COLO829 (cell line): Measurements from ENCODE around the gene FICD.

Source experiments
- DNase-seq: peaks from one replicate; pipeline ENCODE4 v3.0.0; 2012; ENCODE audit warnings: low spot score

Gene FICD

DNA sequence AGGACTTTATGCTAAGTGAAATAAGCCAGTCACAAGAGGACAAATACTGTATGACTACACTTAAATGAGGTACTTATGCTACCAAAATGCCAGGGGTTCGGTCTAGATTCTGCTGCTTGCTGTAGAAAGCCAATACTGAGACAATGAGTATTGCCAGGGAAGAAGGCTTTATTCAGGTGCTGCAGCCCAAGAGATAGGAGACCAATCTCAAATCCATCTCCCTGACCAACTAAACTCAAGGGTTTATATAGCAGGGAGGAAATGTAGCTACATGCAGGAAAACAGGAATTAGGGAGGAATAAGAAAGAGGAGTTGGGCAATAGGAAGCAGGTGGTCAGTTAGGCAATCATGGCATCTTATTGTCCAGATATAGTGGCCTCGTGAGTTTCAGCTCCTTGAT lies 12.2 kb upstream of the FICD start:
- no peak for DNase-seq

DNA sequence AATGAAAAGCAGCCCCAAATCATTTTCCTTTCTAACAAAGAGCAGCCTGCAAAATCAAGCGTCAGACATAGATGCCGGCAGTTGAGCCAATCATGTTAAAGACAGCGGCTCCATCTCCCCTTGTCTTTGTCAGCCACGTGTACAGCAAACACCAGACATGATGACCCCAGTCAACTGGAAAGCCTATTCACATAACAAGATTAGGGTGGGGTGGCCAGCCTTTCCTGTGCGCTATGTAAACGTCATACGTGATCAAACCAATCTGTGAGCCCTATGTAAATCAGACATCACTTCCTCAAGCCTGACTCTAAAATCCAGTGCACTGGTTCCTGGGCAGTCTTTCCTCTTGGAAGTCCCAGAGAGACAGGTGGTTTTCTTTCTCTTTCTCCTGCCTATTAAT lies 9.9 kb upstream of the FICD start:
- DNase-seq: no peak

DNA sequence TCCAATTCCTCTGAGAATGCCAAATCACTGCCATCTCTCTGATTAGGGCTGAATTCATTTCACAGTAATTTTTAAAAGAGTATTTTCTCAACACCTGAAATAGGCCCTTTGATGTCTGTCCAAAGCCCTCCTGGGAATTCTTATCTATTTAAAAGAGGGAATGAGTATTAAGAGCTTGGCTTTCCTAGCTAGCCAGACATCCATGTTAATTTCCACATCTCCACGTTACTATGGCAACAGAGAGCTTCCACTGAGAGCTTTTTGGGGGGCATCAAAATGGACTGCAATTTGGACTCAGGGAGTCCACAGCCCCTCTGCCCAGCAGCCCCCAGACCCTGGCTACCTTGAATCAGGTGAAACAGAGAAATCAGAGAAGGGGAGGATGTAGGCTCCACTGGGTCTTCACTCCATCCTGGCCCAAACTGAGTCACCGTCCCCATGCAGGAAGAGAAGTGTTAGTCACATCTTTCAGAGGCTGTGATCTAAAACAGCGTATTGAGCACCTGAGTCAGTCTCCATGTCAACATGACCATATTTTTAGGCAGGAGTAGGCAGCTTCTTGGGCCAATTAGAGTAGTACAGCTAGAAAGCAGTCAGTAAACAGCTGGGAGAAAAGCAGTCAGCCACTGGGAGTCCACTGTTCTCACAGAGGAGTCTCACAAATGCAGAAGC lies 7.0 kb upstream of the FICD start:
- no peak for DNase-seq

DNA sequence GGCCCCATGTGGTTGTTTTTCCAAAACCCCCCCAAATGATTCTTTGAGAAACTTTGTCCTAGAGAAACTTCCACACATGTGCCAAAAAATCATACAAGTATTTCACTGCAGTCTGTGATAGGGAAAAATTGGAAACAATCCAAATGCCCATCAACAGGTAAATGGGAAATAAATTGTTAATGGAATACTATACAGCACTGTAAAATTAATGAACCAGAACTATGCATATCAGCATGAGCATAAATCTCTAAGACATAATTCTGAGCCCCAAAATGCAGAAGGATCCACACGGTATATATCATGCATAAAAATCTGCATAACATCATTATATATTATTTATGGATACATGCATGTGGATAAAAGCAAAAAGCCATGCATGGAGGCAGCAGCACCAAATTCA lies 5.3 kb upstream of the FICD start:
- DNase-seq: no peak

DNA sequence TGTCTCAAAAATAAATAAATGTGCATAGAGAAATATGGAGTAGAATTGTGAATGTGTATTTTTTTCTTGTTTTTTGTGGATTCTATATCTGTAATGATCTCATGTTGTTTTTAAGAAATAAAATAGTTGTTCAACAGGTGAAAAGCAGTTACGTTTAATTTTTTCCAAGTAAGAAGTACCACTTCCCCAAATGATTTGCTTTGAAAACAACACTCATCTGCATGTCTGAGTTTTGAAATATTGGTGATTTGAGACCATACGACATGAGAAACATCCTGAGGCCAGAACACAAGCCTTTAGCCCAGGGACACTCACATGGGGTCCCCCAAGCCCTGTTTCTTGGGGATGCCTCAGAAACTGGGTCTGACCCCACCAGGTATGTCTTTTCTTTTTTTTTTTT lies 4.2 kb upstream of the FICD start:
- no peak for DNase-seq

DNA sequence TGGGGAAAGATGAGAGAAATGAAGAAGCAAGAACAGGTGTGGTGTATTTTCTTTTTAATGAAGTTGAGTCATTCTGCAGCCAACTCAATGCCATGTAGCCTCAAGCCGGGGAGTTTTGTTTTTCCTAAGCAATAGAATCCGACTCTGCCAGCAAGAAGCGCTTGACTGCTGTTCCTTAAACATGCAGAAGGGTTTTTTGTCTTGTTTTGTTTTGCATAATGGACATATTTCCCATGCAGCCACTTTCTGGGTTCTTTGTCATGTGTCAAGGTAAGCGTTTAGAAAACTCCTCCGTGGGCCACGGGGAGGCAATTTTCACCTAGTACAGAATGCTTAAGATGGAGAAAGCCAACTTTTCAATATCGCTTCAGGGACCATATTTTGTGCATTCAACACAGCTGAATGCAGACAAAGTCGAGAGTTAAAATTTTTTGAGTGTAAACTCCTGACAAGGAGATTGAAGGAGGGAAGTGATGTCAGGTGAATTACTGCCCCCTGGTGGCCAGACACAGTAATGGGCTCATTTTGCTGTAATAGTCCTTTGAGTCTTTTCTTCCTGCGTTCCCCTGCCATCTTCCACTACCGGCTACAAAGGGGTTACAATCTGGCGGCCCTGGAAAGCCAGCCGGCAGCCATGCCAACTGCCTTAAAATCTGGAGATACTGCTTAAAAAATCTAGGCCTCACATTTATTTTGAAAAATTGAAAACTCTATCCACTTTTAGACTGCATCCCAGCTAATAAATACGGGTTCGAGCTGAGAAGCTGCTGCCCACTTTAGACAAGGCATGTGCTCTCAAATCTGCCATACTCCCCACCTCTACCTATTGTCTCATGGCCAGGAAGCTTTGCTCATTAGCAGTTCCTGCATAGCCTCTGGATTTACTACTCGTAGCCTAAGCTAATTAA lies 3.2 kb upstream of the FICD start:
- peak; percentile 78 for DNase-seq

DNA sequence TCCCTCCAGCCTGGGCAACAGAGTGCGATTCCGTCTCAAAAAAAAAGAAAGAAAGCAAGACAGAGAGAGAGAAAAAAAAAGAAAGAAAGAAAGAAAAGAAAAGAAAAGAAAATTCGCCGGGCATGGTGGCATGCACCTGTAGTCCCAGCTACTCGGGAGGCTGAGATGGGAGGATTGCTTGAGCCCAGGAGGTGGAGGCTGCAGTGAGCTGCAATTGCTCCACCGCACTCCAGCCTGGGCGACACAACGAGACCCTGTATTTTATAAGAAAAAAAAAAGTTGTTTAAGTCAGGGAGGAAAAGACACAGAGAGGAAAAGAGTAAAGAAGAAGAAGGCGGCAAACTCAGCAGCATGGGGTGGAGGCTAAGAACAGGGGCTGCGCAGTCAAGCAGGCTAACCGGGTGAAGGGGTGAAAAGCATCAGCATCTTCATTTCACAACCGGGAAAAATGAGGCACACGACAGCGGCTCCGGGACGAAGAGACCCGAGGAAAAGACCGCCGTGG lies 557 bp upstream of the FICD start:
- DNase-seq: no peak

DNA sequence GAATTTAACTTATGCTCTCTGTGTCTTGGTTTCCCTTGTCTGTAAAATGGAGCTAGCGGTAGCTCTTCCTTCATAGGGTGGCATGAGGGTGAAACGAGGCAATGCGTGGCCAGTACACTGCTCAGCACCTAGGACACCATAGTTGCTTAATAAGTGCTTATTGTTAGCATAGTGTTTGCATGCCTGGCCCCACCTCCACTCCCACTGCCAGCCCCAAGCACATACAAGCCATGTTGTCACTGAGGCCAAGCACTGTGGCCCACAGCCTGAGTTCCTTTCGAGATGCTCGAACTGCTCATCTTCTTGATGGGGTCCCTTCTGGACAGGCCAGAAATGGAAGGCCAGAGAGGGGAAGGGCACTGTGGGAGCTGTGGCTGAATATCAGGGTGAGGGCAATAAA lies 839 bp downstream of the FICD start:
- no peak for DNase-seq

DNA sequence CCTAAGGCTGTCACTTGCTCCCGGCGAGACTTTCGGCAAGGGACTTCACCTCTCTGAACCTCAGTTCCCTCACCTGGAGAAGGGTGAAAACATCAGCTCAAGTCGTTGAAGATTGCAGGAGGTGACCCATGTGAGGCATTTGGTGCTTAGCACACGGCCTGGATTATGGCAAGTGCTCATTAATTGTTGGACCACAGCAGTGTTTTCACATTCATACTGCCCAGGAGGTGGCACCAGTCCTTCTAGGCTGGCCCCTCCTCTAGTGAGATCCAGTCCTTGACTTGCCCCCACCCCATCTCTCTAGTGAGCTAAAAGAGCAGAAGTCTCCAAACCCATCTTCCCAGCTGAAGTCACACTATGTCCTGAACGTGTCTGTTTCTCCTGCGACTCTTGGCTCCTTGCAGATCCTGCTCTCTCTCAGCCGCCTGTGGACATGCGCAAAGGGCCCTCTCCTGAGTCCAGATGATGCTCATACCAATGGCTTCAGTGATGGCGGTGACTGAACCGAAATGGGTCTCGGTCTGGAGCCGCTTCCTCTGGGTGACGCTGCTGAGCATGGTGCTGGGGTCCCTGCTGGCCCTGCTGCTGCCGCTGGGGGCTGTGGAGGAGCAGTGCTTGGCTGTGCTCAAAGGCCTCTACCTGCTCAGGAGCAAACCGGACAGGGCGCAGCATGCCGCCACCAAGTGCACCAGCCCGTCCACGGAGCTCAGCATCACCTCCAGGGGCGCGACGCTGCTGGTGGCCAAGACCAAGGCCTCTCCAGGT lies 1.6 kb downstream of the FICD start:
- no peak for DNase-seq

DNA sequence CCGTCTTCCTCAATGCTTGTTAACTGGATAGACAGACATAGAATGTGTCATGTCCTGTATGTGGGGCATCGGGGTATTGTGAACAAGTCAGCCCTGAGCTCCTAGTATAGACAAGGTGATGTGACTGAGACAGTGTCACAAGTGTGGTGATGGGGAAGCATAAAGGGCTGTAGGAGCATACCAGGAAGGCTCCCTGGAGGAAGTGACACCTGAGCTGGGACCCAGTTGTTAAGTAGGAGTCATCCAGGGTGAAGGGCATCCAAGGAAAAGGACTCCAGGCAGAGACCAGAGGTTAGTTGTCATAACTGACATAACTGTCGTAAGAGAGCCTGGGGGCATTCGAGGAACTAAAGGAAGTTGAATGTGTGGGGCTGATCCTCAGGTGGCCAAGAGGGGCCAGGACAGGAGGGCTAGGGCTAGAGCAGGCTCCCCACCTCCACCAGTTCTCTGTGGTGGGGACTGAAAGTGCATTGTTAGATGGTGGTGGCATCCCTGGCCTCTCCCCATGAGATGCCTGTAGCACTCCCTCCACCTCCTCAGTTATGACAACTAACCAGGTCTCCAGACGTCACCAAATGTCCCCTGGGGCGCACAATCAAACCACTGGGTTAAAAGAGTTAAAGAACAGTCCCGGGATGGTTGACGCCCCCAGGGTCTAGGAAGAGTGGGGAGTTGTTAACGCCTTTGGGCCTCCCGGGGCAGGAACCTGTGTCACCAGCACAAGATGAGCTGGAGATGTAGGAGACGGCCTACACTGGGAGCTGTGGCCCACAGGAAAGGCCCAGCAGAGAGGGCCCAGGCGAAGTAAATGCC lies 2.4 kb downstream of the FICD start:
- no peak for DNase-seq

DNA sequence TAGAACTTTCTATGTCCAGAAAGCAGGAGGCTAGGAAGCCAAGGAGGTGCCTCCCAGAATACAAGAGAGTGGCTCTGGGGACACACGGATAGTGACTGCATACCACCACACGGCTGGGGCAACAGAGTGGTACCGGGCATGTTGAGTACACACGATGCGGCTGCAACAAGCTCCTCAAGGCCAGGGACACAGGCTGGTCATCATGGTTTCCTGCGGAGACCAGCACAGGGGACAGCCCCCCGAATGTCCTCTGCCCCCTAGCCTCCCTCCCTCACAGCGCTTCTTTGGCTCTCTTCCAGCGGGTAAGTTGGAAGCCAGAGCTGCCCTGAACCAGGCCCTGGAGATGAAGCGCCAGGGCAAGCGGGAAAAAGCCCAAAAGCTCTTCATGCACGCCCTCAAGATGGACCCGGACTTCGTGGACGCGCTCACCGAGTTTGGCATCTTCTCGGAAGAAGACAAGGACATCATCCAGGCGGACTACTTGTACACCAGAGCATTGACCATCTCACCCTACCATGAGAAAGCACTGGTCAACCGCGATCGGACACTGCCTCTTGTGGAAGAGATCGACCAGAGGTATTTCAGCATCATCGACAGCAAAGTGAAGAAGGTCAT lies 3.1 kb downstream of the FICD start:
- DNase-seq: no peak

DNA sequence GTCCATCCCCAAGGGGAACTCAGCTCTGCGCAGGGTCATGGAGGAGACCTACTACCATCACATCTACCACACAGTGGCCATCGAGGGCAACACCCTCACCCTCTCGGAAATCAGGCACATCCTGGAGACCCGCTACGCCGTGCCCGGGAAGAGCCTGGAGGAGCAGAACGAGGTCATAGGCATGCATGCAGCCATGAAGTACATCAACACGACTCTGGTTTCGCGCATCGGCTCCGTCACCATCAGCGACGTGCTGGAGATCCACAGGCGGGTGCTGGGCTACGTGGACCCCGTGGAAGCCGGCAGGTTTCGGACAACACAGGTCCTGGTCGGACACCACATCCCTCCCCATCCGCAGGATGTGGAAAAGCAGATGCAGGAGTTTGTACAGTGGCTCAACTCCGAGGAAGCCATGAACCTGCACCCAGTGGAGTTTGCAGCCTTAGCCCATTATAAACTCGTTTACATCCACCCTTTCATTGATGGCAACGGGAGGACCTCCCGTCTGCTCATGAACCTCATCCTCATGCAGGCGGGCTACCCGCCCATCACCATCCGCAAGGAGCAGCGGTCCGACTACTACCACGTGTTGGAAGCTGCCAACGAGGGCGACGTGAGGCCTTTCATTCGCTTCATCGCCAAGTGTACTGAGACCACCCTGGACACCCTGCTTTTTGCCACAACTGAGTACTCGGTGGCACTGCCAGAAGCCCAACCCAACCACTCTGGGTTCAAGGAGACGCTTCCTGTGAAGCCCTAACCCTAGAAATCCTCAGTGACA lies 3.8 kb downstream of the FICD start:
- no peak for DNase-seq

DNA sequence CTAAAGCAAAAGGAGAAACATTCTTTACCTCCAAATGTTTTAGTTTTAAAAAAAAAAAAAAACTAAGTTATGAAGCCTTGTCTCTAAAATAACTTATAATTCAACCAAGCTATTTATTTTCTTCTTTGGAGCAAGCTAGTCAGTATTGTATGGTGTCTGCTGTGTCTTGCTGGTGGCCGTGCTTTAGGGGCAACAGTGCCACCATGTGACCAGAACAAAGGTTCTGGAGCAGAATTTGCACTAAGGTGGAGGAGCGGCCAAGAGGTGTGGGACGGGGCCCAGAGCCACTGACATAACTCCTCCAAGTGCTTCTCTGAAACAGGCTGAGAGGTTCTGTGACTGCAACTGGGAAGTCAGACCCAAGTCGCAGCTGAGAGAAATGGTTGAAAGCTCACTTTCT lies 4.5 kb downstream of the FICD start:
- DNase-seq: no peak

DNA sequence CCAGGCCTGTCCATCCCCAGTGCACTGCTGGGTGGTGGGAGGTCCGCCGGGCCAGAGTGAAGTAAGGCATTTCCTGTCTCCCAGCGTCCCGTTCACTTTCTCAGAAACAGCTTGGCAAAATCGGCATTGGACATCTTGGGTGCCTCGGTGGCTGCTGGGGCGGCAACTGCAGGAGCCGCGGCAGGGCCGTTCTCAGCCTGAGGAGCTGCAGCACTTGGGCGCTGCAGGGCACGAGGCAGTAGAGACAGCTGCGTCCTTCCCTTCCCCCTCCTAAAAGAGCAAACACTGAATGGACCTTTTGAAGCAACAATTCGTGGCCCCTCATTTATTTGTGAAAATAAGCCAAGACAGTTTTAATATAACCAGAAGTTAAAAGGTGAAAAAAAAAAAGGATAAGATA lies 8.3 kb downstream of the FICD start:
- no peak for DNase-seq

DNA sequence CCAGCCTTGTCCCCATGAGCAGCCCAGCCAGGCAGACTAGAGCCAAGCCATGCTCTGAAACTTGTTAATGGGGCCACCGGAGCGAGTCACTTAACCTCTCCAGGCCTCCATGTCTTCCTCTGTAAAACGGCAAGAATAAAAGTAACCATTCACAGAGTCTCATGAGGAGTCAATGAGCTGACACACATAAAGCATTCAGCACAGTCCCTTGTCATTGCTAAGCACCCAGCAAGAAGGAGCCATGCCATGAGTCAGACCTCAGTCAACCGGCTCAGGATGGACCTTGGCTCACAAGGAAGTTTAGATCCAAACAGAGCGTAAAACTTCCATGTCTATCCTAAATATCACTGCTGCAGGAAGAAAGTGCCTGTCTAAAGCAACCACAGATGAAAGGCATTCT lies 10.6 kb downstream of the FICD start:
- DNase-seq: peak; percentile 54

DNA sequence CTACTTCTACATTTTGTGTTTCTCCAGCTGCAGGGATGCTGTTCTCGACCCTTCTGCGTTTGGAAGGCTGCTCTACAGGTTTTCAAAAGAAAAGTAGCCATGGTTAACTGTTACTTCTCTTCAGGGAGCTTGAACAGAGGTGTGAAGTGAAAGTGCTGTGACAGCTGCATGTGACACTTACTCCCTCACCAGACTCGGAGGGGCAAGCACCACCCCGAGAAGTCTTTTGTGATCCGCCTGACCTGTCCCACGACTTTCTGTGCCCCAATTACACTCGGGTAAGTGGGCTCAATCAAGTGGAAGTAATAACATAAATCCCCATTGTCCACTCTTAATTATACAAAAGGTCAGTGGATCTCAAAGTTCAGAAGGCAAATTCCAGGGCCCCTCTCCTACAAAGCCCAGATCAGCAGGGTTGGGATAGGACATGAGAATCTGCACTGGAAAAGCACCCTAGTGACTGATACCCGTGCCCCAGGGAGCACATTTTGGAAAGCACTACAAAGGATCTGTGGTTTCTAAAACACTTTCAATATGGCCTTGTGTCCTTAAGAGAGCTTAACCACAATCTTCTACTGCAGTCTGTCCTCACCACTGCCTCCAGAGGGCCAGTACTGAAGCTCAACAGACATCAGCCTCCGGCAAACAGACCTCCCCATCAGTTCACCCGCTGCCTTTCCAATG lies 11.5 kb downstream of the FICD start:
- no peak for DNase-seq

DNA sequence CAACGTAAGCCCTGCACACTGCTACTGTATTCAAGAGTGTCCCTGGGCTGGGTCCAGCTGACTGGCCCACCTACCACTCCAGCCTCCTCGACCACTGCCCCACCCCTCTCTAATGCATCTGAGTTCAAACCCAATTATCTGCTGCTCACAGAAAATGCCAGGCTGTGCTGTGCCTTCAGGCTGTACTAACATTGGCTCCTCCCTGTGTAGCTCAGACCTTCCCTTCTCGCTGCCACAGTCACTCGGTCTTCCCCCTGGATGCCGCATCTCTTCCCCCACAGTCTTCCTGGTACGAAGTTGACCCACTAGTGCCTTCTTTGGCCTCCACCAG lies 12.1 kb downstream of the FICD start:
- DNase-seq: no peak

DNA sequence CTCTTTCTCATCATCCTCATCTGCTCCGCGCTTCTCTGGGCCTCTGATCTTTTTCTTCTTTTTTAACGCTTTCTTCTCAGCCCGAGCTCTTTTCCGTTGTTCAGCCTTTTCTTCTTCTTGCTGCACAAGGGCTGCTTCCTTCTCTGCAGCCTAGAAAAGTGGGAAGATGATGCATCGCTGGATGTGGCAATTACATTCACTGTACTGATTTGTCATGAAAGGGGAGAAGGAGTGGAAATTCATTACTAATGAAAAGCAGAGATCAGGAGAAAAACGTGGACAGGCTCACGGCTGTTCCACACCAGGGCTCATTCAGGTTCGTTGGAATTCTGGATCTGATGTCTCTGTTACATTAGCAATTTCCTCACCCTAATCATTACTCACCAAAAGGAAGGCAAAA lies 15.1 kb downstream of the FICD start:
- no peak for DNase-seq

DNA sequence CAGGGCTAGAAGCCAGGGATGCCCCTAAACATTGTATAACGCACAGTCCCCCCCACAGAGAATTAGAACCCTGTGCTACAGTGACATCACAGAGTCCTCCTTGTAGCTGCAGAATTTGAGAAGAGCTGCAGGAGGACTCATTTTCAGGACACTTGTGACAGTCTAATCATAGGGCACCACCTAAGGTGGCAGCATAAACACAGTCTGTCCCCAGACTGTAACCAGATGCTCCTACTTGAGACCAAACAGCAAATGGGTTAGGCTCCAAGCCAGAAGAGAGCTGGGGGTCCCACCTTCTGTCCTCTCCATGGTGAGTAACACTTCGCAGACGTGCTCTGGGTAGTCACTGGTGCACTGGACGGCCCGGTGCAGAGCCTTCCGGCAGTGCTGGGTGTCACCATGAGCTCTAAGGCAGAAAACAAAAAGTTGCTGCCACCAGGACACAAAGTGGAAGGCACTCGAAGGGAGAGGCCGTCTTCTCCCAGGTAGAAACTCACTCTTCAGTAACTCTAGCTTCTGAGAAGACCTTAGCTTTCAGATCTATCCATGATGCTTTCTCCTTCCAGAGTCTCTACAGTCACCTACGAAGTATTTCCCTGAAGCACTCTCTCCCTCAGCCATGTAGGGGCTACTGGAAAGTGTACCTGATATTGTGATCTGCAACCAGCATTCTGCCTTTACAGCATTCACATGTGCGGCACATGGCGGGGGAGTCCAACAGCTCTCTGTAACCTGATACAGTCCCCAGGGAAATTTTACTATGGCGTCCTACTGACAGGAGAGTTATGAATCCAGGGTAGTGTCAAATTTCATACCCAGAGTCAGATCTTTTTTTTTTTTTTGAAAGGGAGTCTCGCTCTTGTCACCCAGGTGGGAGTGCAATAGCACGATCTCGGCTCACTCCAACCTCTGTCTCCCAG lies 17.1 kb downstream of the FICD start:
- no peak for DNase-seq
